Hepatocyte (in vitro differentiated cells): ENCODE results near the gene MAPK8.

Experiments used
- CTCF ChIP-seq: fragments of 200-600 bp; sonication (generic); IDR thresholded peaks from 2 replicates; pipeline ENCODE4 v1.5.1; 2016; ENCODE audit warnings: antibody characterized with exemption, mild to moderate bottlenecking; ENCODE audit not compliant: poor library complexity
- EZH2 ChIP-seq: fragments of 200-600 bp; sonication (generic); IDR thresholded peaks from 2 replicates; pipeline ENCODE4 v1.6.1; 2016; ENCODE audit warnings: antibody characterized with exemption, mild to moderate bottlenecking, borderline replicate concordance
- EZH2phosphoT487 ChIP-seq: fragments of 200-600 bp; sonication (generic); IDR thresholded peaks from one replicate; pipeline ENCODE4 v1.6.1; 2018; ENCODE audit warnings: antibody characterized with exemption, mild to moderate bottlenecking, low read depth, moderate library complexity; ENCODE audit not compliant: unreplicated experiment, severe bottlenecking

- TF ChIP-seq CTCF = no peak
- no peak for TF ChIP-seq EZH2phosphoT487
- no peak for TF ChIP-seq EZH2
Measured at GRCh38 chr10:48410503-48410902, 104.0 kb downstream of the MAPK8 start.
